ENCODE measurements around the gene ERMP1.
A peak's percentile ranks its signal among the peaks of the same experiment; 100 is the strongest.

The ERMP1 gene

DNA sequence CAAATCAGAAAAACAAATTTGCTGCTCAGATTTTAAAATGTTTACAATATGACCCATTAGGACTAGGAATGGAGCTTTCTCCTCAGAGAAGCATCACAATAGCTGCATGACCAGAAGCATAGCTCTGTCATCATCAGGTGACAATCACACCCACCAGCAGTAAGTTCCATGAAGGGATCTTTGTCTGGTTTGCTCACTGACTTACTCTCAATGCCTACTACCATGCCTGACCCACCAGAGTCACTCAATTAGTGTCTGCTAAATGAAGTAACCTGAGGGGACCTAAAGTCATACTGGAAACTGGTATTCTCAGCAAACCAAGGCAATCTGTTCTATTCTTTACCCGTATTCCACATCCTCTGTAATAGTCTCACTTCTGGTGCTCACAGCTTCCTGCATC, 7.7 kb downstream of the ERMP1 start:
- TF ChIP-seq, protein P1, sequence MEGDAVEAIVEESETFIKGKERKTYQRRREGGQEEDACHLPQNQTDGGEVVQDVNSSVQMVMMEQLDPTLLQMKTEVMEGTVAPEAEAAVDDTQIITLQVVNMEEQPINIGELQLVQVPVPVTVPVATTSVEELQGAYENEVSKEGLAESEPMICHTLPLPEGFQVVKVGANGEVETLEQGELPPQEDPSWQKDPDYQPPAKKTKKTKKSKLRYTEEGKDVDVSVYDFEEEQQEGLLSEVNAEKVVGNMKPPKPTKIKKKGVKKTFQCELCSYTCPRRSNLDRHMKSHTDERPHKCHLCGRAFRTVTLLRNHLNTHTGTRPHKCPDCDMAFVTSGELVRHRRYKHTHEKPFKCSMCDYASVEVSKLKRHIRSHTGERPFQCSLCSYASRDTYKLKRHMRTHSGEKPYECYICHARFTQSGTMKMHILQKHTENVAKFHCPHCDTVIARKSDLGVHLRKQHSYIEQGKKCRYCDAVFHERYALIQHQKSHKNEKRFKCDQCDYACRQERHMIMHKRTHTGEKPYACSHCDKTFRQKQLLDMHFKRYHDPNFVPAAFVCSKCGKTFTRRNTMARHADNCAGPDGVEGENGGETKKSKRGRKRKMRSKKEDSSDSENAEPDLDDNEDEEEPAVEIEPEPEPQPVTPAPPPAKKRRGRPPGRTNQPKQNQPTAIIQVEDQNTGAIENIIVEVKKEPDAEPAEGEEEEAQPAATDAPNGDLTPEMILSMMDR (IDR thresholded peaks at IDR 0.05; ENCODE audit: low read length, missing control alignments) = no peak
- no peak overlapping the region for H3K4me3 ChIP-seq (replicated peaks; ENCODE audit: low read depth, low read length)
- DNase-seq (ENCODE audit: low read depth) = no peak

DNA sequence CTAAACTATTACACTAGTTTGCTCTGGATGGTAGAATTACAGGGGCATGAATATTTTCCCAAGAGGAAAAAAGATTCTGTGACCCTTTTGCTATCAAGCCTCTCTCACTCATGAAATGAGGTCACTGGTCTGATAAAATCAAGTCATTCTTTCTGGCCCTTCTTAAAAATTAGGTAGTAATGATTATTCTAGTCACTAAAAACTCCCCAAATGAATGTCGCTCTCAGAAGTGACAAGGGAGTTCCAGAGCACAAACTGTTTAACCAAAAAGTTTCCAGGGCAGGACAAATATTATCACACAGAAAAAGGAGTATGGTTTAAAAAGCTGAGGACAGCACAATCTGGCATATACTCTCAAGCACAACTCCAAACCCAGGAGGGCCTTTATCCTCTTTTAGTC, 12.5 kb downstream of the ERMP1 start:
- DNase-seq (ENCODE audit: low read depth) = no peak
- TF ChIP-seq, protein P1 (IDR thresholded peaks at IDR 0.05; ENCODE audit: low read length, missing control alignments) = no peak
- no peak overlapping the region for H3K4me3 ChIP-seq (replicated peaks; ENCODE audit: low read depth, low read length)

DNA sequence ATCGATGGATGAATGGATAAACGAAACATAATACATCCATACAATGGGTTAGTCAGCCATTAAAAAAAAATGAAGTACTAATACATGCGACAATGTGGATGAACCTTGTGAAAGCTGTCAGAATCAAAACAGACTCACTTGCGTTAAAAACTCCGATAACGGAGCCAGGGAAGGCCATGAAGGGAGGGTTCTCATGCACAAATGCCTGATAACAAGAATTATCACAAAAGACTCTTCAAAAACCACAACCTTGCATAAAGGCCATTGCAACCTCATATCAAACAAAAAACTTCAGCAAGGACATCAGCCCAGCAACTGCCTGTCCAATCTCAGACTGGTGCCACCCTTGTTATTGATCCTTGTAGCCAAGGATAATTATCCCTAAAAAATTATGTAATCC, 13.7 kb downstream of the ERMP1 start:
- no peak for DNase-seq (ENCODE audit: low read depth)
- TF ChIP-seq, protein P1 (IDR thresholded peaks at IDR 0.05; ENCODE audit: low read length, missing control alignments) = no peak
- H3K4me3 ChIP-seq (replicated peaks; ENCODE audit: low read depth, low read length) = no peak overlapping the region

GRCh38 chr9:5818424-5819142, 14.3 kb downstream of the ERMP1 start:
- TF ChIP-seq, protein P1 (IDR thresholded peaks at IDR 0.05; ENCODE audit: low read length, missing control alignments) = no peak
- H3K4me3 ChIP-seq (replicated peaks; ENCODE audit: low read depth, low read length) = no peak overlapping the region
- no peak for DNase-seq (ENCODE audit: low read depth)

- peak; percentile 62 for DNase-seq (ENCODE audit: low read depth)
- TF ChIP-seq, protein P1 (IDR thresholded peaks at IDR 0.05; ENCODE audit: low read length, missing control alignments) = no peak
- H3K4me3 ChIP-seq (replicated peaks; ENCODE audit: low read depth, low read length) = no peak overlapping the region
Observed at GRCh38 chr9:5817862-5818261, 15.1 kb downstream of the ERMP1 start.

DNA sequence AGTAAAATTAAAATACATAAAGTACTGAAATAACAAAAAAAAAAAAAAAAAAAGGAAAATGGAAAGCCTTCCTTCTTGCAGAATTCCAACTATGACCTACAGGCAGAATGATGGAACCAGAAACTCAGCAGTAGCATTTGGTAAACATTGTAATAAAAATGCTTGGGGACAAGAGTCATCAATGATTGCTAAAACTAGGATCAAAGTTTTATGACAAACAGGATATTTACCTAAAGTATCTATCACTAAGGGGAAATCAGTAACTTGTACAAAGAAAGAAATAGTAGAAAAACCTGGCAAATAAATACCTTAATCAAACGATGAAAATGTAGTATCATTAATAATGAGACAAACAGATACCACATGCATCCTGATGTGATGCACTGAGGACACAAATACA, 17.5 kb downstream of the ERMP1 start:
- TF ChIP-seq, protein P1 (IDR thresholded peaks at IDR 0.05; ENCODE audit: low read length, missing control alignments) = no peak
- no peak for DNase-seq (ENCODE audit: low read depth)

GRCh38 chr9:5813824-5814223, 19.1 kb downstream of the ERMP1 start:
- H3K4me3 ChIP-seq (replicated peaks; ENCODE audit: low read depth, low read length) = no peak overlapping the region
- no peak for DNase-seq (ENCODE audit: low read depth)
- TF ChIP-seq, protein P1 (IDR thresholded peaks at IDR 0.05; ENCODE audit: low read length, missing control alignments) = no peak

More for the DNA sequence above, 17.5 kb downstream of the ERMP1 start:
- H3K4me3 ChIP-seq (replicated peaks; ENCODE audit: low read depth, low read length) = no peak overlapping the region

Measured in fibroblast of pulmonary artery (primary cell).